Caco-2 (cell line): ENCODE results near the gene SLC36A3. TPM values are rescaled to one million over a fixed set of nuclear protein-coding genes. Genes with fewer than 3 reads are reported as not detected.

Experiments
- BruUV-seq: library from RNA; stranded (reverse); fragments of 400-500 nt; replicated peaks from 2 replicates; lab custom pipeline; 2021; lab: Mats Ljungman, UMichigan
- CTCF ChIA-PET: fragments of 300-600 bp; sonication (Branson Sonifier 250); formaldehyde crosslinking; loops from one replicate; lab custom pipeline; 2022; ENCODE audit warnings: antibody characterized with exemption; lab: Charles Lee
- POLR2A ChIA-PET: fragments of 300-600 bp; sonication (Branson Sonifier 250); formaldehyde crosslinking; loops from one replicate; lab custom pipeline; 2022; ENCODE audit warnings: antibody characterized with exemption; lab: Charles Lee
- DNase-seq, 2 experiments: peaks; one replicate each; pipeline versions ENCODE4 v3.0.0 to v3.0.0-alpha.2; 2020 to 2022
- H3K27me3 ChIP-seq: replicated peaks from 2 replicates; pipeline ENCODE4 v1.6.0; 2011; ENCODE audit warnings: low read length; ENCODE audit not compliant: control insufficient read depth, insufficient read depth
- H3K36me3 ChIP-seq: 2 replicates; pipeline ENCODE4 v1.5.1; 2011; ENCODE audit warnings: low read length; ENCODE audit not compliant: control insufficient read depth, insufficient read depth
- H3K4me1 ChIP-seq: fragments of 250-450 bp; sonication (Bioruptor Pico); 2 replicates; pipeline ENCODE4 v1.5.1; 2020; ENCODE audit warnings: mild to moderate bottlenecking
- H3K4me3 ChIP-seq: 2 replicates; pipeline ENCODE4 v1.5.1; 2011; ENCODE audit warnings: low read depth, mild to moderate bottlenecking, control low read depth, low read length
- H3K9me3 ChIP-seq: fragments of 250-450 bp; sonication (Bioruptor Pico); 2 replicates; pipeline ENCODE4 v1.5.1; 2020; ENCODE audit warnings: mild to moderate bottlenecking, moderate library complexity
- H3K27ac Mint-ChIP-seq: one replicate; pipeline ENCODE4 v1.8.0; 2022; ENCODE audit warnings: mixed read lengths; ENCODE audit not compliant: unreplicated experiment
- H3K27me3 Mint-ChIP-seq: one replicate; pipeline ENCODE4 v1.8.0; 2022; ENCODE audit warnings: mixed read lengths; ENCODE audit not compliant: insufficient read depth, unreplicated experiment
- H3K36me3 Mint-ChIP-seq: one replicate; pipeline ENCODE4 v1.8.0; 2022; ENCODE audit warnings: mild to moderate bottlenecking, mixed read lengths; ENCODE audit not compliant: insufficient read depth, unreplicated experiment
- H3K4me1 Mint-ChIP-seq: one replicate; pipeline ENCODE4 v1.8.0; 2022; ENCODE audit warnings: low read depth, mixed read lengths; ENCODE audit not compliant: unreplicated experiment
- H3K4me3 Mint-ChIP-seq: one replicate; pipeline ENCODE4 v1.8.0; 2022; ENCODE audit warnings: mild to moderate bottlenecking, moderate library complexity, mixed read lengths; ENCODE audit not compliant: unreplicated experiment
- H3K9me3 Mint-ChIP-seq: one replicate; pipeline ENCODE4 v1.8.0; 2022; ENCODE audit warnings: mixed read lengths; ENCODE audit not compliant: unreplicated experiment
- intact Hi-C: fragments of 100-400 bp; cut with micrococcal nuclease; formaldehyde crosslinking; loops from one replicate; pipeline ENCODE4 v1.10.0; 2022; ENCODE audit not compliant: unreplicated experiment
- total RNA-seq: library from RNA; stranded (reverse); gene quantifications from 2 replicates; pipeline ENCODE4 v1.2.3, GENCODE V29; 2022
- TF ChIP-seq, protein P1 (sequence below), 2 experiments: fragments of 200-600 bp in 1 of 2; IDR thresholded peaks; 1 replicate in 1 of 2; 2 replicates in 1 of 2; pipeline versions ENCODE4 v1.5.1 to v1.8.0; 2011 to 2022; ENCODE audit warnings: antibody characterized with exemption in 1 of 2, control low read depth in 1 of 2, inconsistent platforms in 1 of 2, low read depth in 1 of 2, low read length in 1 of 2, mild to moderate bottlenecking in 1 of 2, moderate library complexity in 1 of 2; ENCODE audit not compliant: insufficient read depth in 1 of 2, severe bottlenecking in 1 of 2, unreplicated experiment in 1 of 2

The SLC36A3 gene
- total RNA-seq, 1 experiment from 2014 or later: not detected

DNA sequence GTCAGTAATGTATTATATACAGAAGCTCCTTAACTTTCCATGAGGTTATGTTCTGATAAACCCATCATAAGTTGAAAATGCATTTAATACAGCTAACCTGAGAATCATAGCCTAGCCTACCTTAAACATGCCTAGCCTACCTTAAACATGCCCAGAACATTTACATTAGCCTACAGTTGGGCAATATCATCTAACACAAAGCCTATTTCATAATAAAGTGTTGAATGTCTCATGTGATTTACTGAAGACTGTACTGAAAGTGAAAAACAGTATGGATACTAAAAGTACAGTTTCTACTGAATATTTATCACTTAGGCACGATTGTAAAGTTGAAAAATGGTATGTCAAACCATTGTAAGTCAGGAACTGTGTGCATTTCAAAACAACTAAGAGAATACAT is 49.0 kb downstream of the SLC36A3 start:
- H3K27me3 Mint-ChIP-seq: no peaks in the 10 kb centered on the region
- no peak overlapping the region for H3K4me3 Mint-ChIP-seq
- Histone ChIP-seq H3K4me3 (no peak overlapping the region), H3K9me3 (no peaks in the 10 kb centered on the region), H3K4me1 (peaks cover 16% of the 10 kb centered on the region), H3K36me3 (no peaks in the 10 kb centered on the region), H3K27me3 (no peaks in the 10 kb centered on the region)
- H3K27ac Mint-ChIP-seq: no peak overlapping the region
- TF ChIP-seq, protein P1, sequence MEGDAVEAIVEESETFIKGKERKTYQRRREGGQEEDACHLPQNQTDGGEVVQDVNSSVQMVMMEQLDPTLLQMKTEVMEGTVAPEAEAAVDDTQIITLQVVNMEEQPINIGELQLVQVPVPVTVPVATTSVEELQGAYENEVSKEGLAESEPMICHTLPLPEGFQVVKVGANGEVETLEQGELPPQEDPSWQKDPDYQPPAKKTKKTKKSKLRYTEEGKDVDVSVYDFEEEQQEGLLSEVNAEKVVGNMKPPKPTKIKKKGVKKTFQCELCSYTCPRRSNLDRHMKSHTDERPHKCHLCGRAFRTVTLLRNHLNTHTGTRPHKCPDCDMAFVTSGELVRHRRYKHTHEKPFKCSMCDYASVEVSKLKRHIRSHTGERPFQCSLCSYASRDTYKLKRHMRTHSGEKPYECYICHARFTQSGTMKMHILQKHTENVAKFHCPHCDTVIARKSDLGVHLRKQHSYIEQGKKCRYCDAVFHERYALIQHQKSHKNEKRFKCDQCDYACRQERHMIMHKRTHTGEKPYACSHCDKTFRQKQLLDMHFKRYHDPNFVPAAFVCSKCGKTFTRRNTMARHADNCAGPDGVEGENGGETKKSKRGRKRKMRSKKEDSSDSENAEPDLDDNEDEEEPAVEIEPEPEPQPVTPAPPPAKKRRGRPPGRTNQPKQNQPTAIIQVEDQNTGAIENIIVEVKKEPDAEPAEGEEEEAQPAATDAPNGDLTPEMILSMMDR (IDR thresholded peaks at IDR 0.05; ENCODE audit: insufficient read depth in 1 of 2, low read depth in 1 of 2, low read length in 1 of 2, severe bottlenecking in 1 of 2, unreplicated experiment in 1 of 2): no peak
- no TSS peak for BruUV-seq
- peaks cover 23% of the 10 kb centered on the region for H3K4me1 Mint-ChIP-seq
- peaks cover 11% of the 10 kb centered on the region for H3K36me3 Mint-ChIP-seq
- ChIA-PET CTCF (no interaction called here), POLR2A (no interaction called here)
- H3K9me3 Mint-ChIP-seq: no peaks in the 10 kb centered on the region
- no peak for DNase-seq
- intact Hi-C loops: loop anchor here (5.0 kb wide), 2 partner anchors 63 to 518 kb away; partner anchors contain the start of gene G3BP1

DNA sequence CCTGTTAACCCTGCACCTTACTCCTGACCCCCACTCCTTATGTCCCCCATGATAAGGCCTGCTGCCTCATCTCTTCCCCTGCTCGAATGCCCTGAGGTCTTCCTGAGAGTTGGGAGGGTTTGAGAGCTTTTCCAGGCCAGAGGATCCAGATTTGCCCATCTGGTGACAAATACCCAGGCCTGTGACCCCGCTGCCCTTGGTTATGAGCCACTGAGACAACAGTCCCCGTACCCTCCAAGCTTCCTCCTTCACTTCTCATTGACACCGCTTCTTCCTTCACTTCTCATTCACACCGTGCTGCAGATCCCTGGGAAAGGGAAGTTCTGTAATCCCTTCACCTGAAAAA is 50.0 kb downstream of the SLC36A3 start:
- H3K9me3 Mint-ChIP-seq: no peaks in the 10 kb centered on the region
- intact Hi-C loops: loop anchor here (1.0 to 5.0 kb wide), 3 partner anchors 45 to 519 kb away; partner anchors contain the start of gene G3BP1
- peak overlapping the region; percentile 76 for H3K4me3 ChIP-seq
- peak overlapping the region; percentile 76 for H3K4me3 Mint-ChIP-seq
- BruUV-seq: no TSS peak
- TF ChIP-seq, protein P1 (IDR thresholded peaks at IDR 0.05; ENCODE audit: insufficient read depth in 1 of 2, low read depth in 1 of 2, low read length in 1 of 2, severe bottlenecking in 1 of 2, unreplicated experiment in 1 of 2): no peak
- no peaks in the 10 kb centered on the region for H3K27me3 ChIP-seq
- ChIA-PET CTCF (interaction anchor here (1.7 to 1.8 kb wide), 2 partner anchors 45 to 194 kb away, joined by 10 to 17 read pairs; partner anchors contain the start of gene SLC36A1), POLR2A (interaction anchor here (1.2 kb wide), 1 partner anchor 518 kb away, joined by 7 read pairs; no protein-coding TSS in a partner anchor)
- H3K27me3 Mint-ChIP-seq: no peaks in the 10 kb centered on the region
- no peaks in the 10 kb centered on the region for H3K36me3 ChIP-seq
- peak overlapping the region; percentile 50 for H3K27ac Mint-ChIP-seq
- no peak for DNase-seq
- no peaks in the 10 kb centered on the region for H3K9me3 ChIP-seq
- H3K4me1 Mint-ChIP-seq: peaks cover 23% of the 10 kb centered on the region
- H3K36me3 Mint-ChIP-seq: peaks cover 11% of the 10 kb centered on the region
- H3K4me1 ChIP-seq: peaks cover 16% of the 10 kb centered on the region

DNA sequence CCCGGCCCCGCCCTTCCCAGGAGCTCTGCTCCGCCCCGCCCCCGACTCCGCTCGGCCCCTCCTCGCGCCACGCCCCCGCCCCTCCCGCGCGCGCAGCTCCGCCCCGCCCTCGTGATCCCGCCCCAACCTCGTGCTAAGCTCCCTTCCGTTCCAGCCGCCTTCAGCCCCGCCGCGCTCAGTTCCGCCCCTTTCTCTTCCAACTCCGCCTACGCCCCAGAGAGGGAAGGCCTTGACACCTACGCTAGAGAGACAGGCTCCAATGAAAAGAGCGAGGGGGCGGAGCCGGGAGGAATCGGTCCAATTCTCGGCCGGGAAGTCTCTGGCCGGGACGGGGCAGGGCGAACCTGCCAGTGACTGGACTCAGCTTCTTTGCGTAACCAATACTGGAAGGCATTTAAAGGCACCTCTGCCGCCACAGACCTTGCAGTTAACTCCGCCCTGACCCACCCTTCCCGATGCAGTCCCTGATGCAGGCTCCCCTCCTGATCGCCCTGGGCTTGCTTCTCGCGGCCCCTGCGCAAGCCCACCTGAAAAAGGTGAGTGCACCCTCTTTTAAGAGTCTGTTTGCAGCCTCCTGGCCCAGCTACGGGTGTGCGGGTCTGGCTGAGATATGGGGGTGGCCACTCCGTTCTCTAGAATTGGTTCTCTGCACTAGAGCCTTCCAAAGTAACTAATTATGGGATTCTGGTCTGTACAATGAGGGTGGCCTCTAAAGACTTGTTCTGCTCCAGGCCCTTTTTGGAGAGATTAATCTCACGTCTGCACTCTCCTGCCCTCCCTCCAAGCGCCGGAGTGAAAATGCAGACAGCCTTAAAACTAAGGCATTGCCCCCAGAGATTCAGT is 50.6 kb downstream of the SLC36A3 start, which contains the start of gene GM2A:
Gene GM2A (plus strand): TSS at position 424 of the 843 bp plus-strand sequence. CDS start 32 bp downstream, at position 456.
- ChIA-PET POLR2A (interaction anchor here (0.6 to 1.2 kb wide), 11 partner anchors 21 to 519 kb away, joined by 3 to 17 read pairs (median 4); partner anchors contain the start of genes CCDC69, DCTN4, GPX3 and SLC36A1), CTCF (interaction anchor here (0.5 to 1.8 kb wide), 16 partner anchors 14 to 1878 kb away, joined by 3 to 19 read pairs (median 6); partner anchors contain the start of genes RBM22 and SLC36A1)
- H3K36me3 Mint-ChIP-seq: peaks cover 11% of the 10 kb centered on the region
- Histone ChIP-seq H3K36me3 (no peaks in the 10 kb centered on the region), H3K4me1 (peaks cover 16% of the 10 kb centered on the region), H3K9me3 (no peaks in the 10 kb centered on the region), H3K4me3 (peak within 1 kb of the TSS; percentile 76), H3K27me3 (no peaks in the 10 kb centered on the region)
- H3K4me3 Mint-ChIP-seq: peak within 1 kb of the TSS; percentile 76
- no peaks in the 10 kb centered on the region for H3K9me3 Mint-ChIP-seq
- peak; percentile 99 to 100 for DNase-seq
- peaks cover 23% of the 10 kb centered on the region for H3K4me1 Mint-ChIP-seq
- no peaks in the 10 kb centered on the region for H3K27me3 Mint-ChIP-seq
- H3K27ac Mint-ChIP-seq: peak within 1 kb of the TSS; percentile 50
- TF ChIP-seq, protein P1 (IDR thresholded peaks at IDR 0.05; ENCODE audit: insufficient read depth in 1 of 2, low read depth in 1 of 2, low read length in 1 of 2, severe bottlenecking in 1 of 2, unreplicated experiment in 1 of 2): no peak
- intact Hi-C loops: loop anchor here (1.0 to 5.0 kb wide), 3 partner anchors 45 to 519 kb away; partner anchors contain the start of gene G3BP1
- TSS peak; percentile 79 for BruUV-seq
